Thyroid gland (tissue), 4 donors: Measurements from ENCODE around the gene EFCAB8. TPM values are rescaled to one million over a fixed set of nuclear protein-coding genes. Genes with fewer than 3 reads are reported as not detected.
A peak's percentile ranks its signal among the peaks of the same experiment; 100 is the strongest.

Source experiments
- DNase-seq, 2 donors: peaks; one replicate each; pipeline ENCODE4 v3.0.0-alpha.2; 2019
- H3K27ac ChIP-seq, 3 donors: fragments of 200-600 bp; sonication (generic); 1 replicate in 2 of 3; 2 replicates in 1 of 3; pipeline ENCODE4 v1.5.1; 2016 to 2019; ENCODE audit warnings: mild to moderate bottlenecking in 1 of 3, moderate library complexity in 1 of 3
- H3K27me3 ChIP-seq: fragments of 200-600 bp; sonication (generic); one replicate; pipeline ENCODE4 v1.5.1; 2019
- H3K36me3 ChIP-seq, 2 donors: fragments of 200-600 bp; sonication (generic); one replicate each; pipeline ENCODE4 v1.5.1; 2016 to 2019
- H3K4me1 ChIP-seq, 2 donors: fragments of 200-600 bp; sonication (generic); one replicate each; pipeline ENCODE4 v1.5.1; 2017 to 2019
- H3K4me3 ChIP-seq, 3 donors: fragments of 200-600 bp; sonication (generic); replicated peaks in 1 of 3; 1 replicate in 2 of 3; 2 replicates in 1 of 3; pipeline ENCODE4 v1.5.1; 2016; ENCODE audit warnings: mild to moderate bottlenecking in 1 of 3
- H3K9me3 ChIP-seq: fragments of 200-600 bp; sonication (generic); one replicate; pipeline ENCODE4 v1.5.1; 2017
- POLR2A ChIP-seq, 2 donors: fragments of 450-650 bp; IDR thresholded peaks; one replicate each; pipeline ENCODE4 v1.6.1; 2017; ENCODE audit warnings: antibody characterized with exemption in 2 of 2, mild to moderate bottlenecking in 2 of 2, moderate library complexity in 1 of 2
- WGBS, 2 donors: methylation state at CpG; one replicate each; pipeline ENCODE4 v1.1.5; 2017; 5-methylcytosine and 5-hydroxymethylcytosine counted together
- intact Hi-C: fragments of 100-400 bp; cut with DNase I; formaldehyde crosslinking; loops from one replicate; pipeline ENCODE4 v1.15.1; 2023
- total RNA-seq, 4 donors: library from RNA; depleted of rRNA; stranded (reverse); fragments of >200 nt; gene quantifications; one replicate each; pipeline ENCODE4 v1.2.3, GENCODE V29; 2016
- TF ChIP-seq, protein P1 (sequence below), 6 experiments: fragments of 200-600 bp in 3 of 6; fragments of 450-650 bp in 3 of 6; sonication (generic) in 3 of 6; IDR thresholded peaks; one replicate each; pipeline ENCODE4 v1.5.1; 2016 to 2019; ENCODE audit warnings: antibody characterized with exemption in 6 of 6, mild to moderate bottlenecking in 2 of 6, inconsistent platforms in 1 of 6, moderate library complexity in 1 of 6

Gene EFCAB8
- total RNA-seq, 4 donors from 2014 or later = 0.27 to 2.3 TPM; not detected in 2

- WGBS, 2 donors = 78 to 80% methylated on average over 24 to 25 of the region's 25 CpGs
- DNase-seq = peak in 1 of 2 donors; percentile 33
- peaks cover 50 to 54% of the 10 kb centered on the region in 2 donors for H3K4me1 ChIP-seq
- H3K36me3 ChIP-seq = no peaks in the 10 kb centered on the region
- H3K4me3 ChIP-seq = peak overlapping the region in 2 of 3 donors; percentile 68
- peak overlapping the region; percentile 78 to 93 (median 90) for H3K27ac ChIP-seq
- TF ChIP-seq, protein P1, sequence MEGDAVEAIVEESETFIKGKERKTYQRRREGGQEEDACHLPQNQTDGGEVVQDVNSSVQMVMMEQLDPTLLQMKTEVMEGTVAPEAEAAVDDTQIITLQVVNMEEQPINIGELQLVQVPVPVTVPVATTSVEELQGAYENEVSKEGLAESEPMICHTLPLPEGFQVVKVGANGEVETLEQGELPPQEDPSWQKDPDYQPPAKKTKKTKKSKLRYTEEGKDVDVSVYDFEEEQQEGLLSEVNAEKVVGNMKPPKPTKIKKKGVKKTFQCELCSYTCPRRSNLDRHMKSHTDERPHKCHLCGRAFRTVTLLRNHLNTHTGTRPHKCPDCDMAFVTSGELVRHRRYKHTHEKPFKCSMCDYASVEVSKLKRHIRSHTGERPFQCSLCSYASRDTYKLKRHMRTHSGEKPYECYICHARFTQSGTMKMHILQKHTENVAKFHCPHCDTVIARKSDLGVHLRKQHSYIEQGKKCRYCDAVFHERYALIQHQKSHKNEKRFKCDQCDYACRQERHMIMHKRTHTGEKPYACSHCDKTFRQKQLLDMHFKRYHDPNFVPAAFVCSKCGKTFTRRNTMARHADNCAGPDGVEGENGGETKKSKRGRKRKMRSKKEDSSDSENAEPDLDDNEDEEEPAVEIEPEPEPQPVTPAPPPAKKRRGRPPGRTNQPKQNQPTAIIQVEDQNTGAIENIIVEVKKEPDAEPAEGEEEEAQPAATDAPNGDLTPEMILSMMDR (IDR thresholded peaks at IDR 0.05) = no peak
- TF ChIP-seq POLR2A (IDR thresholded peaks at IDR 0.05) = no peak
- intact Hi-C loops = no loop called here
- H3K27me3 ChIP-seq = no peaks in the 10 kb centered on the region
- no peaks in the 10 kb centered on the region for H3K9me3 ChIP-seq
Measured at GRCh38 chr20:32820698-32821377, 37.9 kb upstream of the EFCAB8 start.

DNA sequence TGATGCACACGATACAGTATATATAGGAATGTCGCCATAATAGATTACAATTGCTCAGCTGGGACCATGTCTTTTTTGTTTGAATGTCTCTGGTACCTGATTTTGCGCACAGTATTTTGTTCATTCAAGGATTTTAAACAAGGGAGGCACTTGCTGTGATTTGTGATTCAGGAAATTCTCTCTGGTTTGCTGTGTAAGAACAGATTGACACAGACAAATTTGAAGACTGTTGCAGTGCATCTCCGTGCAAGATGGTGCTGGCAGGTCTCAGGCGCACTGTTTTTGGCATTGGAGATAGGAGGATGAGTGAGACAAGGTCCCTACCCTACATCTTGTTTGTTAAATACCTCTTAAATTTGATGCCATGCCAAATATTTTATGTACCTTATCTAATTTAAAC is 36.5 kb upstream of the EFCAB8 start:
- no peaks in the 10 kb centered on the region for H3K9me3 ChIP-seq
- H3K4me3 ChIP-seq = no peak overlapping the region
- 82 to 83% methylated on average over 5 of the region's 5 CpGs for WGBS, 2 donors
- H3K4me1 ChIP-seq = peaks cover 52 to 57% of the 10 kb centered on the region in 2 donors
- TF ChIP-seq, protein P1 (IDR thresholded peaks at IDR 0.05) = no peak
- TF ChIP-seq POLR2A (IDR thresholded peaks at IDR 0.05) = no peak
- intact Hi-C loops = no loop called here
- DNase-seq = no peak
- H3K27me3 ChIP-seq = no peaks in the 10 kb centered on the region
- peak overlapping the region; percentile 39 to 93 (median 78) for H3K27ac ChIP-seq
- H3K36me3 ChIP-seq = peaks cover 6 to 7% of the 10 kb centered on the region in 2 donors

DNA sequence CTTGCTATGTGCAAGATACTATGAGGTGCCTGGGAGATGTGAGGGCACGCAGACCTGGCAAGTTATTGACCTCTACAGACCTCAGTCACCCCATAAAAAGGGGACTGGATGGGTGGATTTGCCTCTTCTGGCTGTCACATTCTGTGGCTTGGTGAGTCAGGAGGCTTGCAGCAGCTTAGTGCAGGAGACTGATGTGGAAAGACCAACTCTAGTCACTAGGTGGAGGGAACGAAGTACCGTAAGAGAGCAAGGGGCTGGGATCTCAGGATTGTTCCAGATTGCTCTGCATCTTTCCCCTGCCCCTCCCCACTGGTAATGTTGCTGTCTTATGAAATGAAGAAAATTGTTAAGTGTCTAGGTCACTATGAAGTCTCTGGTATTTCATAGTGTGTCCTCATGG is 35.6 kb upstream of the EFCAB8 start:
- DNase-seq = peak in 1 of 2 donors; percentile 35
- 39 to 57% methylated on average over 3 of the region's 3 CpGs for WGBS, 2 donors
- H3K4me3 ChIP-seq = no peak overlapping the region
- peaks cover 6 to 13% of the 10 kb centered on the region in 2 donors for H3K36me3 ChIP-seq
- TF ChIP-seq, protein P1 (IDR thresholded peaks at IDR 0.05) = peak in 1 of 6 experiments; percentile 5
- TF ChIP-seq POLR2A (IDR thresholded peaks at IDR 0.05) = no peak
- no peaks in the 10 kb centered on the region for H3K27me3 ChIP-seq
- intact Hi-C loops = no loop called here
- H3K4me1 ChIP-seq = peaks cover 56 to 62% of the 10 kb centered on the region in 2 donors
- peak overlapping the region; percentile 39 to 93 (median 78) for H3K27ac ChIP-seq
- H3K9me3 ChIP-seq = no peaks in the 10 kb centered on the region

- H3K4me1 ChIP-seq = peaks cover 64 to 71% of the 10 kb centered on the region in 2 donors
Measured at GRCh38 chr20:32823737-32824588, 34.8 kb upstream of the EFCAB8 start.

DNA sequence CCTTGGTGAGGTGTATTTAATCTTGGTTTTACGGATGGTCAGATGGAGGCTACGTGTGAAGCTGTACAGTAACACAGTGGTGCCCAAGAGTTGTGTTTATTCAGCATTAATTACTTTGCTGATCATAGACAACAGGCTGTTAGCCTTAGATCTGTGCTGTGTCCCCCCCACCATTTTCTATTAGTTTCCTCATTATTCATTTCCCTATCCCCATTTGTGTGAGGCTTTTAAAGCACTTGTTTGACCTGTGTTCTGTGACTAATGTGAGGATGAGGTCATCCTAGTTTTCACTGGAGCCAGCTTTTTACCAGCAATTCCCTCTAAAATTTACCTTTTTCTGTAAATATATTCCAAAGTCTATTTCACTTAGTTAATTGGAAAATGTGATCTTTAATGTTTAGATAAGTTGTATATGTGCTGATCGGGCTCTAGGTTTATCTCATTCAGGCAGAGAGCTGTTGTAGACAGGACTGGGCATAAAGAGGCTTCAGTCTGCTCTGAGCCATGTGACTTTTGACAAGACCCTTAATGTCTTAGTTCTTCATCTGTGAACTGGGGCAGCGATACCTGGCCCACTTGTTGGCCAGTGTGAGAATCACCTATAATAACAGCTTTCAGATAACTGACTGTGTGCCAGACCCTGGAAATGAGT is 30.6 kb upstream of the EFCAB8 start:
- Histone ChIP-seq H3K9me3 (no peaks in the 10 kb centered on the region), H3K4me1 (peaks cover 50 to 64% of the 10 kb centered on the region in 2 donors), H3K27ac (peak overlapping the region; percentile 19 to 27 (median 22)), H3K27me3 (no peaks in the 10 kb centered on the region), H3K4me3 (no peak overlapping the region), H3K36me3 (peaks cover 6 to 13% of the 10 kb centered on the region in 2 donors)
- 76 to 81% methylated on average over 4 of the region's 4 CpGs for WGBS, 2 donors
- DNase-seq = no peak
- TF ChIP-seq, protein P1 (IDR thresholded peaks at IDR 0.05) = no peak
- no peak for TF ChIP-seq POLR2A (IDR thresholded peaks at IDR 0.05)
- intact Hi-C loops = no loop called here

More at GRCh38 chr20:32823737-32824588, 34.8 kb upstream of the EFCAB8 start:
- Histone ChIP-seq H3K27ac (peak overlapping the region; percentile 22 to 93 (median 78)), H3K27me3 (no peaks in the 10 kb centered on the region), H3K9me3 (no peaks in the 10 kb centered on the region), H3K36me3 (peaks cover 6 to 13% of the 10 kb centered on the region in 2 donors), H3K4me3 (no peak overlapping the region)
- TF ChIP-seq POLR2A (IDR thresholded peaks at IDR 0.05) = no peak
- intact Hi-C loops = no loop called here
- 76 to 83% methylated on average over 7 of the region's 7 CpGs for WGBS, 2 donors
- DNase-seq = peak in 1 of 2 donors; percentile 41
